Kidney glomerular epithelial cell (primary cell): ENCODE results near the gene GPRC5B.

Experiments used
- DNase-seq: peaks from one replicate; lab custom pipeline; 2025; lab: John Stamatoyannopoulos, UW

GPRC5B gene, protein sequence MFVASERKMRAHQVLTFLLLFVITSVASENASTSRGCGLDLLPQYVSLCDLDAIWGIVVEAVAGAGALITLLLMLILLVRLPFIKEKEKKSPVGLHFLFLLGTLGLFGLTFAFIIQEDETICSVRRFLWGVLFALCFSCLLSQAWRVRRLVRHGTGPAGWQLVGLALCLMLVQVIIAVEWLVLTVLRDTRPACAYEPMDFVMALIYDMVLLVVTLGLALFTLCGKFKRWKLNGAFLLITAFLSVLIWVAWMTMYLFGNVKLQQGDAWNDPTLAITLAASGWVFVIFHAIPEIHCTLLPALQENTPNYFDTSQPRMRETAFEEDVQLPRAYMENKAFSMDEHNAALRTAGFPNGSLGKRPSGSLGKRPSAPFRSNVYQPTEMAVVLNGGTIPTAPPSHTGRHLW

DNA sequence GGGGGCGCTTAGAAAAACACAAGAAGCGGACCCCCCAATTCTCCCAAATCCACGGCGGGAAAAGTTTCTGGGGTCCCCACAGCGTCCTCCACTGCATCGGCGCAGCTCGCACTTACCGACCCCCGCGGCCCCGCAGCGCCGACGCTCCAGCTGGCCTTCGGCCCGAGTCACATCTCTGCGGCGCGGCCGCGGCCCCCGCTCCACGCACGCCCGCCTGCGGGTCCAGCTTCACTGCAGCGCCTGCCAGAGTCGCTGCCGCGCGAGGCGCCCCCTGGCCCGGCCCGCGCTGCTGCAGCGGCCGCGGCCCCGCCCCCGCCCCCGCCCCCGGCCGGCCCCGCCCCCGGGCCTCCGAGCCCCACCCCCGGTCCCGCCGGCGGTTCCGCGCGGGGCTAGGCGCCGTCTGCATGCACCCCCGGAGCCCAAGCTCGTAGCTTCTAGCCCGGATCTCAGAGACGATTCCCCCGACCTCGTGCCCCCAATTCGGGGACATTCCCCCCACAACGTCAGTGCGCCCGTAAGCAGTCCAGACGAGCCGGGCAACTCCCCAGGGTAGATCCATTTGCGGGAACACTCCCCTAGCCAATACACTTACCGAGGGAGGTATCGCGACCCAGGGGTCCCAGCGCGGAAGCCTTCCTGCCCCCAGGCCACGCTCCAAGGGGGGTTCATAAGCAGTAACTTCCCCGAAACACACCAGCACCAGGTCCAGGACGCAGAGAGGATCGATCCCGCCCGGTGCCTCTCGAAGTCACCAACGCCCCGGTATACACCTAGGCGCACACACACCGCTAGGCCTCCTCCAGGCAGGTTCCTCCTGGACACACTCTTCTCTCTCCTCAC lies at the start of gene GPRC5B:
Gene GPRC5B, minus strand, starts transcription at position 238 of the 840 bp plus-strand sequence. CDS start 12,003 bp downstream, outside the sequence.
- DNase-seq: no peak

DNA sequence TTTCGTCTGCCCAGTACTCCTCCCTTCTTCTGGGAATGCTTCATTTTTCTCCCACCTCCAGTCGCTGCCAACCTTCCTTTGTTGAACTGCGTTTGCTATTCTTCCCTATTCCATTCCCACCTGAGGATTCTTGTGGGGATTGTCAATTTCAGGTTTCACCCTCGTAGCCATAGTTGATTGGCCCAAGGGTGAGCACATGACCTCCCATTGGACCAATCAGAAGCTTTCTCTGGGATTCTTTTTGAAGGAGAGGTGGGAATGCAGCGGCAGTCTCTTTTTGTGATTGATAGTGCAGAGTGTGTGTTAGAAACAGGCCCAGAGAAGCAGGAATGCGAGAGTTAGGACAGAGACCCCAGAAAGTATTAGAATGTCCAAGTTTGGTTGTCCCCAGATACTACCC lies 49.1 kb upstream of the GPRC5B start:
- no peak for DNase-seq

DNA sequence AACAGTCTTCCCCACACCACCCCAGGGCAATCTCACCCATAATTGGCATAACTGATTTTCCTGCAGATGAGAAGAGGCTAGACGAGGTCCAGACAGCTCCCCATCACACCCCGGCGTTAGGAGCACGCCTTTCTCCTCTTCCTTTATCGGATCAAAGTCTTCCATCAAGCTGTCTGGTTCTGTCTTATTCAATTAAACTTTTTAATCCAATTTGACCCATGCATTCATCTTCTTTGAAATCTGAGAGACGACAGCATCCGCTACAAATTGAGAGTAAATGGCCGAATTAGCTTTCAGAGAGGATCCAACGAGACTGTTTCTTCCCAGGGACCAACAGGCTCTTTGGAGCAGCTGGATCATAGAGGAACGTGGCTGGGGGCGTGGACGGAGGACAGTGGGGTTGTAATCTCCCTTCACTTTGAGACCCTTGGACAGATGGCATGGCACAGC lies 44.4 kb upstream of the GPRC5B start:
- DNase-seq: no peak

DNA sequence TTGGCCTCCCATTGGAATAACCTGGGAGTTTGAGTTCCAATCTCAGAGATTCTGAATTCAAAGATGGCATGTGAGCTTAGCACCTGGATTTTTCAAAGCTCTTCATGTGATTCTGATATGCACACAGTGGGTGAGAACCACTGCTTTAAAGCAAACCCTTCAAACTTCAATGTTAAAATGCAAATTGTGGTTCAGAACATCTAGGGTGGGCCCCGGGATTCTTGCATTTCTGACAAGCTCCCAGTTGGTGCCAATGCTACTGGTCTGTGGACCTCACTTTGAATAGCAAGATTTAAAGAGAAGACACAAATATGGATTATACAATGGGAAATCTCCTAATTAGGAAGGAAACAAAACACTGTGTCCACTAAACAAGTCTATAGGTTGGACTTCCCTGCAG lies 43.8 kb upstream of the GPRC5B start:
- DNase-seq: no peak

DNA sequence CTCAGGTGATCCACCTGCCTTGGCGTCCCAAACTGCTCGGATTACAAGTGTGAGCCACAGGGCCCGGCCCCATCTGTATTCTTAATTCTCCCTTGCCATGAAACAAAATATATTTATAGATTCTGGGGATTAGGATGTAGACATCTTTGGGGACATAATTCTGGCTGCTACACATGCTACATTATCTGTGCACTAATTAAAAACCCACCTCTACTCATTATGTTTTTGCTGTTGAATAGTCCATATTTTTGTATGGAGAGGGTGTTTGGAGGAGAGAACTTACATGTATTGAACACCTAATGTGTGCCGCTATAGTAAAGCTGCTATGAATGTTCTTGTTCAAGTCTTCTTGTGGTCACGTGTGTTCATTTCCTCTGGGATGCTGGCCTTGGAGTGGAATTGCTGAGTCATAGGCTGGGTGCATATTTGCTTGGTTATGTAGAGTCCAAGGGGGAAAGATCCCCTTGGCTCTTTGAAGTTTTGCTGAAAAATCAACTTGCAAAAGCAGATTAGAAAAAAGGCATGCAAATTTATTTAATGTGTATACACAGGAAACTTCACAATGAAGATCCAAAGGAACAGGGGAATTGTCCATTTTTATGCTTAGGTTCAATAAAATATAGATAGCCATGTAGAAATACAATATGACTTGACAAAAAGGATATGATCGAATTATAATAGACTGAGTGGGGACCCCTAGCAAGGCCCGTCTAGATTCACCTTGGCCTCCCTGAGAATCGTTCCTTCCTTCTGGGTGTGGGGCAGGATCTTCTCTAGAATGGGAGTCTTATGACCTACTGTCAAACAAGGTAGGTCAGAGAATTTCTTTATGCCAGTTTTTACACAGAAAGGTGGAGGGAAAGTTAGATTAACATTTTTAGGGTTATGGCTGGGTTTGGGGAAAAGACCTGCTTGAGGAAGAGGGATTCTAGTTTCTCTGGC lies 42.1 kb upstream of the GPRC5B start:
- DNase-seq: peak; percentile 1

DNA sequence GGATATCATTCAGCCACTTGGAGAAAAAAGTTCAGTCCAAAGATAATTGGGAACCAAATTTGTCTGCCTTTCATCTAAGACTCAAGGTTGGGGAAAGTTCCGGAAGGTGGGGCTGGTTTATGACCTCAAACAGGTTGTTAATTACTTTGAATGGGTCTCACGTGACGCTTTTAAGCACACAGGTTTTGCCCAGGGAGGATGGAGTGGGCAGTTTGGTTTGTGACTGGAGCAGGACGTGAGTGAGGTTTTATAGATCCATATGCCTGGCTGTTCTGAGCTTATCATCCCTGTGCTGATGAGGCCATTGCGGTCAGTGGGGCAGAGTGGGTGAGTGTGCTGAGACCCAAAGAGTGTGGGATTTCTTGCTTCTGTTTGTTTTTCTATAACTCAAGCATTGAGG lies 38.7 kb upstream of the GPRC5B start:
- DNase-seq: no peak

DNA sequence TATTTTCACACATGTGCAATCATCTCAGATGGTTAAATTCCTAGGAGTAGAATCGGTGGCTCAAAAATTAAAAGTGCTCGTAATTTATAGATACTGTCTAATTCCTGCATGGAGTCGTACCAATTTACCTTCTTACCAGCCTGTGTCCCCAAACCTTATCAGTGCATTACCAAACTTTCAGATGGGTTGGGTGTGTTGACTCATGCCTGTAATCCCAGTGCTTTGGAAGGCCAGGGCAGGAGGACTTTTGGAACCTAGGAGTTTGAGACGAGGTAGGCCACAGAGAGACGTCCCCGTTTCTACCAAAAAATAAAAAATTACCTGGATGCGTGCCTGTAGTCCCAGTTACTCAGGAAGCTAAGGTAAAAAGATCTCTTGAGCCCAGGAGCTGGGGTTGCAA lies 34.5 kb upstream of the GPRC5B start:
- no peak for DNase-seq

DNA sequence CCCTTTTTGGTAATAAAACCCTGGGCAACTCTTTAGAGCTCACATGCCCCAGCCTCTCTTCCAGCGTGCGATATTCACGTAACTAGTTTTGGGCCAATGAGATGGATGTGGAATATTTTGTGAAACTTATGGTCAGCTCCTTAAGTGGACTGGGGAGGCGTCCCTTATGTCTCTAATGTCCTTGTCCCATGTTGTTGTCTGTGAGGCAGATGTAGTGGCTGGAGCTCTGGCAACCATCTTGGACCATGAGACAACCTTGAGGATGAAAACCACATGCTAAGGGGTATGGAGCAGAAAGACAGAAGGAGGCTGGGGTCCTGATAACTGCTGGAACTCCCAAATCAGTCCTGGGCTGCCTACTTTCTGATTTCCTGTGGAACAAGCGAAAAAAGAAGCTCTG lies 31.4 kb upstream of the GPRC5B start:
- no peak for DNase-seq

DNA sequence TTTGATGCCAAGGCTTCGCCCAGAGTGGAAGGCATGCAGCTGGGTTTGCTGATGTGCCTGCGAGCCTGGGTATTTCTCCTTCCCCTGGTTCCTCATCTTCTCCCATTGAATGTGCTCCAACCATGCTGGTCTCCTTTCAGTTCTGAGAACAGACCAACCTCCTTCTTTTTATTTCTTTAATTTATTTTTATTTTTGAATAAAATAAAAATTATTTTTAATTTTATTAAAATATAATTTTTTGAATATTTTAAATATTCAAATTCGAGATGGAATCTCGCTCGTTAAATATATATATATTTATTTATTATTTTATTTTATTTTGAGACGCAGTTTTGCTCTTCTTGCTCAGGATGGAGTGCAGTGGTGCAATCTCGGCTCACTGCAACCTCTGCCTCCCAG lies 30.2 kb upstream of the GPRC5B start:
- DNase-seq: no peak

DNA sequence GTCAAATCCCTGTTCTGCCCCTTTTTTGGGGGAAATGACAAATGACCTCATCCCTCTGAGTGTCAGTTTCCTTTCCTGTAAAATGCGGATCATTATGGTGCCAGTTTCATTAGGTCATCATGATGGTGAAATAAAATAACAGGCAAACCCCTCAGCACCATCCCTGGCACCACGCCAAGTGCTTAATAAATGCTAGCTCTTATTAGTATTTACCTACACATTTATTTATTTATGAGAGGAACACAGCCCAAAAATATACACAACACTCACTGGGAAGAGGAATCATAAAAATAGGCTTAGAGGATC lies 28.6 kb upstream of the GPRC5B start:
- DNase-seq: no peak

DNA sequence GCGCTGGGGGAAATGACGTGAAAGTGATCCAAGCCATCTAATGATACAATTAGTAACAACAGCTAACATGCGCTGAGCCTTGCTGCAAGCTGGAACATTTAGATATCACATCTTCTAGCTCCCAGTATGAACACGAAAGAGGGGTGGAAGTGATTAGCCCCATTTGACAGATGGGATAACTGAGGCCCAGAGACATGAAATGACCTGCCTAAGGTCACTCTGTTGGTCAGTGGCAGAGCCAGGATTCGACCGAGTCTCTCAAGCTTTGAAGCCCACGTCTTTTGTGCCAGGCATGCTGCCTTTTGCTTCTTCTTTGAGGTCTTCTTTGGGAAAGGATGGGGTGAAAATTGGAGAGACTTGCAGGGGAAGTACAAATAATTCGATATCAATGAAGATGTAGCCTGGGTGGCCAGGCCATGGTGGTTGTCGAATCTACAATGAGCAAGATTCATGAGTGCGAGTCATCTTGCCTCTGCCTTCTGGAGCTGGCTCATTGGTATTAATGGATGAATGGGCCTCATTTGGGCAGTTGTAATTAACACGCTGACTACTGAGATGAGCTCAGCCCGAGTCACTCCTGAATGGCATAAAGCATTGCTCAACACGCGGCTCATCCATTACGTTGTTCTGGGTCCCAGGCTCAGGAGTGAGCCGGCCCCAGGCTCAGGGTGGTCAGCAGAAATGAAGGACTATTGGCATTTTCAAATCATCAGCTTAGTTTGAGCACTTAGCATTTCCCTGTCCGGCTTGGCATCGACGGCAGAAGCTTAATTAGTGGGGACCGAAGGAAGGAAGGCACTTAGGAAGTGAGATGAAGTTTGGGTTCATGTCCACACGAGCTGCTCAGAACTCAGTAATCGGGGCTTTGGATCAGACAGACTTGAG lies 28.0 kb upstream of the GPRC5B start:
- DNase-seq: peak; percentile 36

DNA sequence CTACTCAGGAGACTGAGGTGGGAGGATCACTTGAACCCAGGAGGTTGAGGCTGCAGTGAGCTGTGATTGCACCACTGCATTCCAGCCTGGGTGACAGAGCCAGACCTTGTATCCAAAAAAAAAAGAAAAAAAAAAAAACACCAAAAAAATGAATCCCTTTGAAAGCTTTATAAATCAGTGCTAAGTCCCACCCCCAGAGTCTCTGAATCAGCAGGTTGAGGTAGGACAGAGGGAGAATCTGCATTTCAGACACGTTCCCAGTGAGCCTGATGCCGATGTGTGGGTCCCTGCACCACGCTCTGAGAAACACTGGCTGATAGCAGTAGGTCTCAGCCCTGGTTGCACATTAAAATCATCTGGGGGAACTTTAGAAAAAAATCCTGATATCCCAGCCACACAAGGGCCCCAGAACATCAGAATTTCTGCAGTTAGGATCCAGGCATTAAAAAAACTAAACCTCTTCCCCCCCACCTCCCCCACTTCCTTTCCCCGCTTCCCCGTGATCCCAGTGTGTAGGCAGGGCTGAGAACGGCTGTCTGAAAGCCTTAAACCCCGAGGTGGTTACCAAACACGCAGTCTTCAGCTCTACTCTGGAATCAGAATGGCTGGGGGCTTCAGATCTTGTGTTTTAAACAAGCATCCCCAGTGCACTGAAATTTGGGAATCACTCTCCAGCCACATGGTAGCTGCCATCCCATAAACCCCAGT lies 27.3 kb upstream of the GPRC5B start:
- DNase-seq: no peak

DNA sequence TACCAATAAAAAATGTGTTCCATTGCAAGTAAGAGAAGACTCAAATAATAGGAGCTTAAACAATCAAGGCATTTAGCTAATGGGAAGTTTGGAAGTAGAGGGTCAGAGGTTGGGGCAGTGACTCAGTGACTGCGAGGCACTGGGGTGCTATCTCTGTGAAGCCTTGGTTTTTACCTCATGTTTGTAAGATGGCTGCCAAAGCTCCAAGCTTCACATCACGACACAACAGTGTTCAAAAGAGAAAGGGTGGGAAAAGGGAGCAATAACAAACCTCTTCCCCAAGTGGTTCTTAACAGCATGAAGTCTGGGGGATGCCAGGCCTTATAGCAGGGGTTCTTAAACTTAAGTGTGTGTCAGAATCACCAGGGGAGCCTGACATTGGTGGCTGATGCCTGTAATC lies 26.6 kb upstream of the GPRC5B start:
- DNase-seq: no peak

DNA sequence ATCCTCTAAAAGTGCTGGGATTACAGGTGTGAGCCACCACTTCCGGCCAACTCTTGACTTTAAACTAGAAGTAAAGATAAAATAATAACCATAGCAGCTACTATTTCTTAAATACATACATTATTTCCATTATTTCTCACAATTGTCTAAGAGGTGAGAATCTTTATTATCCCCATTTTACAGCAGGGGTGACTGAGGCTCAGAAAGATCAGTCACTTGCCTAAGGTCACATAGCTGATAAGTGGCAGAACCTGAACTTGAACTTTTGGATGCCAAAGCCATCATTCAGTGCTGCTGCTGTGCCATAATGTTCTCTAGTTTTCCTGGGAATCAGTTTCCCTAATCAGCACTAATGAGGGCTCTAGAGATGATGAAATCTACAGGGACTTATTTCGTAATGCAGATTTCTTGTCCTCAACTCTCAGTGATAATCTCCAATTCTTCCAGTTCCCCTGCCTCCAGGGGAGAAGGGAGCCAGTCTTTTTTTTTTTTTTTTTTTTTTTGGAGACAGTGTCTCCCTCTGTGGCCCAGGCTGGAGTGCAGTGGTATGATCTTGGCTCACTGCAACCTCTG lies 25.2 kb upstream of the GPRC5B start:
- no peak for DNase-seq

DNA sequence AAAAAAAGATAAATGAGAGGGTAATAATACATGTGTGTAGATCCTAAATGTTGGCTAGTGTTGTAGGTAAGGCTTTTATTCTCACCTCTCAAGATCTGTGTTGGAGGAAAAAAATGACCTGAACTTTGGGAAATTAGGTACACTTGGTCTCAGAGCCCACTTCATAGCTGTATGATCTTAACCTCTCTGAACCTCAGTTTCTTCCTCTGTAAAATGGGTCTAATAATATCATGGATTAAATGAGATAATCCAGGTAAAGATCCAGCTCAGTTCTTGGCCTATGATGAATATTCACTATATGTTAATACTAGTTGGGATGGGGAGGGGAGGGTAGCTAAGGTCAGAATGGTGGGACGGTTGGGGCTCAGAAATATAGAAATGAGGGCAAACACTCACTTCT lies 24.3 kb upstream of the GPRC5B start:
- no peak for DNase-seq

DNA sequence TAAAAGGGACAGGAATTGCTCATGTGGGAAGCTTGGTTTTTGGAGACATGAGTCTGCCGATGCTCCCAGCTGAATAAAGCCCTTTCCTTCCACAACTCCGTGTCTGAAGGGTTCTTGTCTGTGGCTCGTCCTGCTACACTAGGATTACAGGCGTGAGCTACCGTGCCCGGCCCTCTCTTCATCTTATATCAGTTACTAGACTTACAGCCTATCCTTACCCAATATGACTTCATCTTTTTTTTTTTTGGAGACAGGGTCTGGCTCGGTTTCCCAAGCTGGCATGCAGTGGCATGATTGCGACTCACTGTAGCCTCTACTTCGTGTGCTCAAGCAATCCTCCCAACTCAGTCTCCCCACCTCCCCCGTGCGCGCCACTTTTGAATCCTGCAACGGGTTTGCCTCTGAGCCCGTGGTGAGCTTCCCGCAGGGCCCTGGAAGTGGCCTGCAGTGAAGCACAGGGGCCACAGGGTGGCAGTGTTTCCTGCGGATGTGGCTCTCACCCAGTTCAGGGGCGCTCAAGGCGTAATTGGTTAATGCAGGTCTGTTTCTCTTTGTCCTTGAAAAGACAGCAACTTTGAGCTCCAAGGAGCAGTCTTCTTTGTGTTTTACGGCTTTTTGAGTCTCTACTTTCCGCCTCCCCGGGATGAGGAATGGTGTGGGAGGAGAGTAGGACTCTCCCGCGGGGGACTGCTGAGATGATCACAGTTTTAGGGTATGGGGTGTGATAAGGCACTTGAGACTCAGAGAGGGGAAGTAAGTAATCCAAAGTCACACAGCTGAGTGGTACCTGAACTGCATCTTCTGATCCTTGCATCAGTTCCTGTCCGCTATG lies 22.7 kb upstream of the GPRC5B start:
- DNase-seq: peak; percentile 59

DNA sequence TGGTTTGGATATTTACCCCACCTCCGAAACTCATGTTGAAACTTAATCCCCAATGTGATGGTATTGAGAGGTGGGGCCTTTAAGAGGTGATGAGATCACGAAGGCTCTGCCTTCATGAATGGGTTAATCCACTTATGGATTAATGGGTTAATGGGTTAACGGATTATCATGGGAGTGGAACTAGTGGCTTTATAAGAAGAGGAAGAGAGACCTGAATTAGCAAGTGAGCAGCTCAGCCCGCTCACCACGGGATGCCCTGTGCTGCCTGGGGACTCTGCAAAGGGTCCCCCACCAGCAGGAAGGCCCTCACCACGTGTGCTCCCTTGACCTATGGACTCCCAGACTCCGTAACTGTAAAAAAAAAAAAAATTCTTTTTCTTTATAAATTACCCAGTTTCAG lies 16.5 kb upstream of the GPRC5B start:
- no peak for DNase-seq

DNA sequence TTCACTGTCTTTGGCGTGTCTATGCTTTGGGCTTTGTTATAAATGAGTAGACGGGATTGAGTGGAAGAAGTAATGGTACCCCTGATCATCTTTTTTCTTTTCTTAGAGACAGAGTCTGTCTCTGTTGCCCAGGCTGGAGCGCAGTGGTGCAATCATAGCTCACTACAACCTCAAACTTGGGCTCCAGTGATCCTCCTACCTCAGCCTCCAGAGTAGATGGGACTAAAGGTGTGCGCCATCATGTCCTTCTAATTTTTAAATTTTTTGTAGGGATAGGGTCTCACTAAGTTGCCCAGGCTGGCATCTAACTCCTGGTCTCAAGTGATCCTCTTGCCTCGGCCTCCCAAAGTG lies 14.9 kb upstream of the GPRC5B start:
- no peak for DNase-seq

DNA sequence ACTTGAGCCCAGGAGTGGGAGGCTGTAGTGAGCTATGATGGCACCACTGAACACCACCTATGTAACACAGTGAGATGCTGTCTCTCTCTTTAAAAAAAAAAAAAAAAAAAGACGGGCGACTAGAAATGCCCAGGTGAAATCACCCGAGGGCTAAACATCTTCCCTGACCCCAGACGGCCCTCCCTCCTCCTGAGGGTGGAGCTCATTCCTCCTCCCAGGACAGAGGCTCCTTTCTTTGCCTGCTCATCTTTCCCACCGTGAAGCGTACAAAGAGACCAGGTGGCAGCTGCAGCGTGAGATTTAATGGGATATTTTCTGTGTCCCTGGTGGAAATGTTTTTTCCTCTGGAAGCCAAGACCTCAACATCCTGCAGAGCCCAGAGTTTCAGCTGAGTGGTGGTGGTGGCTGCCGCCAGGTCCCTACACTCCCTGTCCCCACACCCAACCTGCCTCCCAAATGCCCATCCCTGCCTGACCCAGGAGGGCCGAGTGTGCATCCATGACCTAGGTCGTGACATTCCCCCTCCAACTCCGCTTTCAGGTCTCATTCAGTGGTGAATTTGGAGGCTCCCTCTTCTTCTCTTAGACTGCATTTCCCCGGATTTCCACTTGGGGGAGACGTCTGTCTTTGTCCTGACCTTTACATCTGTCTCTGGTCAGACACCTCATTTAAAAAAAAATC lies 14.4 kb upstream of the GPRC5B start:
- peak; percentile 32 for DNase-seq
